GM19372 (cell line): ENCODE data around the gene TMEM127.
"Not testable (repeated sequence)": the region's sequence is repeated elsewhere in the genome, so short reads cannot be mapped to it uniquely, and the experiment has no call there.

Experiments
- ATAC-seq: cut with Tn5 transposase; IDR thresholded peaks from one replicate; pipeline ENCODE4 v1.9.1; 2021; ENCODE audit warnings: mild to moderate bottlenecking, low read depth, moderate library complexity; ENCODE audit not compliant: unreplicated experiment

TMEM127 gene

DNA sequence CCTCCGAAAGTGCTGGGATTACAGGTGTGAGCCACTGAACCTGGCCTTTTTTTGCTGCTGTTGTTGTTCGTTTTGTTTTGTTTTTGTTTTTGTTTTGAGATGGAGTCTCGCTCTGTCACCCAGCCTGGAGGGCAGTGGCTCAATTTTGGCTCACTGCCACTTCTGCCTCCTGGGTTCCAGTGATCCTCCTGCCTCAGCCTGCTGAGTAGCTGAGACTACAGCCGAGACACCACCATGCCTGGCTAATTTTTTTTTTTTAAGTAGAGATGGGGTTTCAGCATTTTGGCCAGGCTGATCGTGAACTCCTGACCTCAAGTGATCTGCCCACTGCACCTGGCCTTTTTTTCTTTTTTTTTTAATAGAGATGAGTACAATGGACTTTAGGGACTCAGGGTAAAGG is 22.0 kb downstream of the TMEM127 start:
- ATAC-seq = no peak

DNA sequence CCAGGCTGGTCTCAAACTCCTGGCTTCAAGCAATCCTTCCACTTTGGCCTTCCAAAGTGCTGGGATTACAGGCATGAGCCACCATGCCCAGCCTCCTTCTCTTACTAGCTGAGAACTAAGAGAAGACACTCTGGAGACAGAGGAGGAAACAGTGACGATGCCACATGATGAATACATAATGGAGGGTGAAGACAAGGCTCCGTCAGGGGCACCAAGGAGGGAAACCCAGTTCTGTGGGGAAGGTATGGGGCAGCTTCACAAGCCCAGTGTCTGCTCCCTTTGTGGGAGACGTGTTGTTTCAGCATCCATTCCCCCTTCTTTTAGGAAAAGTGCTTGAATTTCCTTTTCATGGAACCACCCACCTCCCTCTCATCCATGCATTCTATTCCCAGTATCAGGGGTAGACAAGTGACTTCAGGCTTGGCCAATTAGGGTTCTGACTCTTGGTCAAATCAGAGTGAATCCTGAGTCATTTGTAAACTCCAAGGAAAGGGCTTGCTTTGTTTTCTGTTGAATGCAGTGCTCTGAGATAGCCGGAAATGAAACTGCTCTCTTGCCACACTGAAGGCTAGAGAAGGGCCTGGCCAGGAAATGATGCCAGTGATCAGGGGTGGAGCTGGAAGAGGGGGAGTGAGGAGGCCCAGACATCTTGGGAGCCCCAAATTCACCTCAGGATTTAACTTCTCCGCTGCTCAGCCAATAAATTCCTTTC is 23.7 kb downstream of the TMEM127 start:
- ATAC-seq = peak; percentile 81

DNA sequence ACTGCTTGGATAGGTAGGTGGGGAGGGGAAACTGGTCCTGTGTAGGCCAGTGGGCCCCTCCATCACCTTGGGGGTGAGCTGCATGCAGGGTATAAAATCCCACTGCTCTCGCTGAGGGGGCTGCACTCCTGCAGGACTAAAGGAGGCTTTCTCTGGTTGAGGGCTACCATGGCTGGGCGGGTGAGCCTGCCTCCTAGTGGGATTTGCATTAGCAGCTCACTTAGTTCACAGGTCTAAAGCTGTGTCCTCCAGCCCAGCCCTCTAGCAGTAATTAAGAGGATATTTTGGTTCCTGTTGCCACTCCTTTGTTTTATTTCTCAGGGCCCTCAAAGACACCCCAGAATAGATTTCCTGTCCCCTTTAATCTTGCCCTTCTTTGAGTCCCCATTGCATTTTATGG is 24.6 kb downstream of the TMEM127 start:
- ATAC-seq = no peak

DNA sequence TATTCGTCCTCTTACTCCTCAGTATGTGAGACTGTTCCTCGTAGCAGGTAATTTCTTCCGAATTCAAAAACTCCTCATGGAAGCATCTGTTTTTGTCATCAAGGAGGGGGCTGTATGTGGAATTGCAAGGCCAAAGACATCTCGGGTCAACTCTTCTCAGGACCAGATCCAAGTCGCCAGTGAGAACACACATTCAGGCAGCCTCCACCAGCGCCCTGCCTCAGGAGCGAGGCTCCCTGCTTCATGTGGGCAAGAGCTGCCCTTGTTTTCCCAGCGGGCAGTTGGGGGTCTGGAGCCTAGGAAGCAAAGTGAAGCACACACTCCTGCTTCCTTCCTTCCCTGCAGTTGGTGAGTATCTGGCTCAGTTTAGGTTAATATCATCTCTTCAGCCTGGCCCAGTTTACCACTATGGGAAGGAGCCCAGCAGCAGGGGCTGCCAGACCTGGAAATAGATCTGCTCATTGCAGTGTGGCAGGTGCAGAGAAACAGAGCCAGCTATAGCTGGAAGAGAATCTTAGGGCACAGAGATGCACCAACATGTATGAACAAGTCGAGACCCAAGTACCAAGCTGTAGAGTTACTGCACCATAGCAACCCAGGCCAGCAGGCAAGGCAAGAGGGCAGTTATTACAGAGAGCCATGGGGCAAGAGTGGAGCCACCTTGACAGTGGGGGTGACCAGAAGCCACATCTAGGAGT is 25.3 kb downstream of the TMEM127 start:
- ATAC-seq = no peak

DNA sequence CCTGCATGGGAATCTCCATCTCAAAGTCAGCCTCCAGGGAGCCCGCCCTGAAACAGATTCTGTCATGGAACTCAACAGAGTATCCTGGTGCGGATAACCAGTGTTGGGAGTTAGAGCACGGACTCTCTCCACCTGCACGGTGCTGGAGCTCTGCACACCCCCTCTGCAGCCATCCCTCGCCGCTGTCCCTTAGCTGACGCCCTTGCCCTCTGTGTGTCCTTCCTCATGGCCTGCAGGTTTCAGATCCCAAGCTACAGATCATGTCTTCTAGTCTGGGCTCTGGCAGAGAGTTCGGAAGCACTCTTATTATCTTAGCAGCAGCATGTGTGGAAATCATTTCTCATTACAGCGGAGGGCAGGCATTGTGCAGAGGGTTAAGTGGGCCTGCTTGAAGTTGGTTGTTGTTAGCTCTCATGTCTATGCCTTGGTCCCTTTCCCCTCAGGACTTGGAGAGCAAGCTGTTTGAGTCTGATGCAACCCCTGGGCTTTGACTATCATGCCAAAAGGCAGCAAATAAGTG is 26.0 kb downstream of the TMEM127 start:
- no peak for ATAC-seq

DNA sequence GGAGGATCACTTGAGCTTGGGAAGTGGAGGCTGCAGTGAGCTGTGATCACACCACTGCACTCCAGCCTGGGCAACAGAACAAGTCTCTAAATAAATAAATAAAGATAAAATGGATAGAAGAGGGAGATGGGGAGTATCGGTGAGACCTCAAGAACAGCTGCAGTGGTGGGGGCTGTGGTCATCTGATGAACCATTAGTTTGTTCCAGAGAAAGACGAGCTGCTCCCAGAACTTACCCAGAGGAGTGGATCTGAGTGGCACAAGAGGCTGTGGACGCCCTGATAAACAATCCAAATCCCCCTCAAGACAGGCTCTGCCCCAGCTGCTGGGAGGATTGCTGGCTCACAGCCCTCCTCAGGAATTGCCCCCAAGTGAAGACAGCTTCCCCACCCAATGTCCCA is 26.7 kb downstream of the TMEM127 start:
- no peak for ATAC-seq

DNA sequence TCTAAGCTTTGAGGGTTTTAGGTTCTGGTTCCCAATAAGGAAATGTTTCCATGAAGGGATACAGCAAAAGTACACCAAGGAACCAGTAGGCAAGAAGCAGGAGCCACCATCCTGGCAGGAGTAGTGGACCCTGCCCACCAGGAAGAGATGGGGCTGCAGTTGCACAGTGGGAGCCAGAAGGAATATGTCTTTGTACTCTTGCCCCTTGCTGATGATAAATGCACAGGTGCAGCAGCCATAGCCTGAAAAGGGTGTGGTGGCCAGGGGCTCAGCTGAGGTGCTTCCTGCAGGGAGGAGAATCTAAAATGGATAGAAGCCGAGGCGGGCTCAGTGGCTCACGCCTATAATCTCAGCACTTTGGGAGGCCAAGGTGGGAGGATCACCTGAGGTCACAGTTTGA is 27.5 kb downstream of the TMEM127 start:
- no peak for ATAC-seq

DNA sequence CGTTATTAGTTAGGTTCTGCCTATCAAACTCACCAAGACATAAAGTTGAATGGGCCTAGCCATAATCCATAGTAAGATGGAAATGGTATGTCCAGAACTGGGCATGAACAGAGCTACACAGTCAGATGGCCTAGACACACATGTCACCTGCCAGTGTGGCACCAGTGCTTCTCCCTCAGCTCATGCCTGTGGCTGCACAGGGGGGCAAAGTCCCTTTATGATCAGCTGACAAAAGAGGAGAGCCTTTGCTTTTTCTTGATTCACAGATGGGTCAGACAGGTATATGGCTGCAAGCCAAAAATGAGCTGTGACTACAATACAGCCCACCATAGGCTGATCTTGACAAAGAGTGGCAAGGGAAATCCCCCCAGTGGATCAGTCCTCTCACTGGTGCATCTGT is 28.9 kb downstream of the TMEM127 start:
- ATAC-seq = no peak

DNA sequence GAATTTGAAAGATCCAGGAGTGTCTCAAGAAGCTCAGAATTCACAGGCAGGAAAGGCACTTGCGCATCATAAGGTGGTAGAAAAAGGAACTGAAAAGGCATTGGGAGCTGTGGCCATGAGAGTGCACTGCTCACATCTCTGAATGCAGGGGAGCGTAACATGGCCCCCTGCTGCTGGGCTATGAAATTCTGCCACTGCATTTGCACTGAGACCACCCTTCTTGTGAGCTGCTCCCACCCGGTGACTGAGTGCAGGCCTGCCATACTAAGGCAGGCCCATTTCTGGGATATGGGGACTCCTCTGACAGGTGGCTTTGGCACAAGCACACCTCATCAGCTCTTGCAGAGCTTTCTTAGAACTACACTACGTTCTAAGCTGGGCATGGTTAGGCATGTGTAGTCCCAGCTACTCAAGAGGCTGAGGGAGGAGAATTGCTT is 31.9 kb downstream of the TMEM127 start:
- peak; percentile 81 for ATAC-seq

DNA sequence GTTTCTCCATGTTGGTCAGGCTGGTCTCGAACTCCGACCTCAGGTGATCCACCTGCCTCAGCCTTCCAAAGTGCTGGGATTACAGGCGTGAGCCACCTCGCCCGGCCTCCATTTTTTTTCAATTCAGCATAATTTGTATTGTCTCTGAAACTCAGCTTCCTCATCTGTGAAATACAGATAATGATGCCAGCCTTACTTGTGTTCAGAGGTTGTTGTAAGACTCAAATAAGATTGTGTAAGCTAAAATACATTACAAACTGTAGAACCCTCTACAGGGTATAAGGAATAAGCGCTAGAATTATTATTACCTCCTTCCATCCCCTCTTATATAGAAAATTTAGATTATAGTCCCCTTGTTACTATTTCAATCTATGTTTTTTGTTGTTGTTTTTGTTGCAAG is 32.4 kb downstream of the TMEM127 start:
- ATAC-seq = no peak

DNA sequence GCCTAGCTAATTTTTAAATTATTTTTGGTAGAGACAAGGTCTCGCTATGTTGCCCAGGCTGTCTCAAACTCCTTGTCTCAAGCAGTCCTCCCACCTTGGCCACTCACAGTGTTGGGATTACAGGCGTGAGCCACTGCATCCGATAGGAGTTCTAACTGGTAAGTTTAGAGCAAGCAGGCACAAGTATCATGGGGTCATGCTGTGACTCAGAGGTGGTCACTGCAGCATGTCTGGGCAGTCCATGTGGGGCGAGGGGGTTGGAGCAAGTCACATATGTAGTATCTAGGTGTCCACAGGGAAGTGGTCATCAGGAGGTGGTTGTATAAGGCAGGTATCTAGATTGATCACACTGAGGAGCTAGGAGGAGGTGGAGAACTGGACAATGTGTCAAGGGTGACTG is 34.5 kb downstream of the TMEM127 start:
- no peak for ATAC-seq

DNA sequence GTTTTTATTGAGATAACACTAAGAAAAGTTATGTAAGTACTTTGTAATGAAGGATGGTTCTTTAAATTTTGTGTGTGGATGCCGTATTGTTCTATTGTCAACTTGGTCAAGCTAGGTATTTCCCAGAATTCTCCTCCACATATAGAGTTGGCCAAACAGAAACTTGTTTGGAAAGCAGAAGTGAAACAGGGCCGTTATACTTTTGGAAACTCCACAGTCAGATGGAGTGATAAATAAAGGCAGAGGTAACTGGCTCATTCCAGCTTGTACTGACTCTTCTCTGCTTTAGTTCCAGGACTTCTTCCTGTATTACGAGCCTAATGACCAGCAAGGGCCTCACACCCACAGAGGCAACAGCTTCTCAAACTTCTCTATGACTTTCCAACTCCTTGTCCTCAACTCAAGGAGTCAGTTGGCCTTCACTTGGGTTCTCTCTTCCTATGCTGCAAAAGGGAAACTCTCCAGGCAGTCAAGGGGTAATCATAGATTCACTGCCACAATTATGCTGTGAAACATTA is 40.7 kb downstream of the TMEM127 start:
- peak; percentile 87 for ATAC-seq

DNA sequence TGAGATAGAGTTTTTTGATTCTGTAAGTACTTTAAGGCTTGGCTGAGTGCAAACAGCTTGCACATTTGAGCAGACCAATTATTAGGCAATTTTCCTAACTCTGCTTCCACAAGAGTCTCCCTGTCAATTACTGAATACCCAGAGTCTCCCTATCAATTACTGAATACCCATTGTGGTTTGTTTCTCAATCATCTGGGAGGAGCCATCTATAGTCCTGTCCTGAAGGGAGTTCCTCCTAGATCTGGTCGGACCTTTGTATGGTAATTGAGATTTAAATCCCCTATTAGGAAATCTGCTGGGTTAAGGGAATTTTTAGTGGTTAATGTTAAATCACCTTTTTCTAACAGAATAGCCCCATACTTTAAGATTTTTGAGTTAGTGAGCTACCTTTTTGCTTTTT is 44.7 kb downstream of the TMEM127 start:
- not testable (repeated sequence) for ATAC-seq

DNA sequence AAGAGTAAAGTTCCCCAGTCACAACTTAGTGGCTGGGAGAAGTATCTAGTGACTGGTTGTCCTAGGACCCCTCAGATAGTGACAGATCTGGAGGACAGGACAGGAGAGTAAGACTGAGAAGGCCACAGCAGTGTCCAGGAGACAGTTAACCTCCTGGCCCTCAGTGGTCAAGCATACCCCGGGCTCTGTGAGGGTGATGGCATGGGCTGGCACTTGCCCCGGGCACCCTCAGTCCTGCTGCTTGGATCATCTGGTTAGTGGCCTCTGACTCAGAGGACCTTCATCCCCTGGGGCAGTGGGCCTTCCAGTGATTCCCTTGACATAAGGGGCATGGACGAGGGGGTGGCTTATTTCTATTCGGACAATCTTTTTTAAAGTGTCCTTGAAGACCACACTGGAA is 45.8 kb downstream of the TMEM127 start:
- ATAC-seq = not testable (repeated sequence)

DNA sequence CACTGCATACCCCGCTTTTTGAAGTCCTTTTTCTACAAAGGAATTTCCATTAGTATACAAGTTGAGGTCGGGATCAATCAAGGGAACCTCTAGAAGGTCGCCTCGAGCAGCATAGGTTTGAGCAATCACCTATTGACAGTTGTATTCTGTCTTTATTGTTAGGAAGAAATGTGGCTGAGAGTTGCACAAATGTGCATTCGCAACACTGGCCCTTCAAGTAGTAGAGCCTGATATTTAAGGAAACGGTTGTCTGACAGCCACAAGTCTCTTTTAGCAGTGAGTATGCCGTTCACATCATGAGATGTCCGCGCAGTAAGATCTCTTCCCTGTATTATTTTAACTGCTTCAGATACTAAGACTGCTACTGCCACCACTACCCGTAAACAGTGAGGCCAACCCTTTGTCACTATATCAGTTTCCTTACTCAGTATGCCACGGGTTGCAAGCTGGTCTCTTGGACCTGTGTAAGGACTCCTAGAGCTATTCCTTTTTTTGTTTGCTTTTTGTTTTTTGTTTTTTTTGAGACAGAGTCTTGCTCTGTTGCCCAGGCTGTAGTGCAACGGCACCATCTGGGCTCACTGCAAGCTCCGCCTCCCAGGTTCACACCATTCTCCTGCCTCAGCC is 47.2 kb downstream of the TMEM127 start:
- ATAC-seq = no peak

DNA sequence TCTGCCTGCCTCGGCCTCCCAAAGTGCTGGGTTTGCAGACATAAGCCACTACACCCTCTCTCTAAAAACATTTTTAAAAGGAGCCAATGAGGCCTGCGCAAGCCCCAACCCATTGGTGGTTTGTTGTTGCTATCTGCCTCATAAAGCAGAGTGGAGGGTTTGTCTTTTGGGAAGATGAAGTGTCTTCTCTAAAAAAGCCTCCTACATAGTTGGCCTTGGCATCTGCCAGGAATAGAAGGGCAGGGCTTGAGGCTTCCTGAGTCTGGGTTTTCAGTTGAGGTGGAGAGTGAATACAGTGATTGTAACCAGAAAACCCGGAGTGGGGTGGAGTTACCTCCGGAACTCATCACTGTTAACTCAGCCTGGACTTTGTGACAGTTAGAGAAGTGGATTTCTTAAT is 51.2 kb downstream of the TMEM127 start:
- no peak for ATAC-seq

DNA sequence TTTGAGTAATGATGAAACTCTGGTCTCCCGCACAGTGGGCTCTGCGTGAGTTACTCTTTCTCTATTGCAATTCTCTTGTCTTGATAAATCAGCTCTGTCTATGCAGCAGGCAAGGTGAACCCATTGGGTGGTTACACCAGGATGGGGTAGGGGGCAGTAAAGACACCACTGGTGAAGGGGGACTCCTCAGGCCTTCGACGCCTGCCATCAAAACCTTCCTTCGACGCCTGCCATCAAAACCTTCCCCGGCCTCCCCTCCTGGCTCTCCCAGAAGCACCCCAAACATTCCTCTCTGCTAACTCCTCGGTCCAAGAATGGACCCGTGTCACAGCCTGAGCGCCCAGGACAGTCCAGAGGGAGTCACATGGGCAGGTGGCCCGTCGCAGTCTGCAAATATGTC is 52.4 kb downstream of the TMEM127 start:
- no peak for ATAC-seq

DNA sequence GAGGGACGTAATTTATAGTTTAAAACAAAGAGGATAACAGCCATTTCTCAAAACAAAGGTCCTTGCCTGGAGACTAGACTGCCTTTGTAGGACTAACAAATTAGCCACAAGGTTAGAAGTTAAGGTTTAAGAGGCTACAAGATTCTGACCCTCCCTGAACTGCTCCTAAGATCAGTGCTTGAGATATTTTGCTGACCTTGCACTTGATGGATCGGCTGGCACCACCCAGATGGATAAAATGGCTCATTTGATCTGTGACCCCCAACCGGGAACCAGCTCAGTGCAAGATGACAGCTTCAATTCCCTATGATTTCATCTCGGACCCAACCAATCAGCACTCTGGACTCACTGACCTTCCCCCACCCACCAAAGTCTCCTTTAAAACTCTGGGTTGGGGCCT is 53.5 kb downstream of the TMEM127 start:
- no peak for ATAC-seq

DNA sequence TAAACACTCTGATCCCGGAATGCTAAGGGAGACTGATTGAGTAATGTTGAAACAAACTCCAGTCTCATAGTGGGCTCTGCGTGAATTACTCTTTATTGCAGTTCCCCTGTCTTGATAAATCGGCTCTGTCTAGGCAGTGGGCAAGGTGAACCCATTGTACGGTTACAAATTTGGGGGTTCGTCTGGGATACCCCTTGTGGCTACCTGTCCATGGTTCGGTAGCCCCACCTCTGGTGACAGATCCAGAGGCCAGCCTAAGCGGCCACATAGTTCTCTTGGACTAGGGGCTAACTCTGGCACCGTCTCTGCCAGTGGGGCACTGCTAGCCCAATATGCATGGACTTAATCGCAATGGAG is 56.1 kb downstream of the TMEM127 start:
- ATAC-seq = no peak

DNA sequence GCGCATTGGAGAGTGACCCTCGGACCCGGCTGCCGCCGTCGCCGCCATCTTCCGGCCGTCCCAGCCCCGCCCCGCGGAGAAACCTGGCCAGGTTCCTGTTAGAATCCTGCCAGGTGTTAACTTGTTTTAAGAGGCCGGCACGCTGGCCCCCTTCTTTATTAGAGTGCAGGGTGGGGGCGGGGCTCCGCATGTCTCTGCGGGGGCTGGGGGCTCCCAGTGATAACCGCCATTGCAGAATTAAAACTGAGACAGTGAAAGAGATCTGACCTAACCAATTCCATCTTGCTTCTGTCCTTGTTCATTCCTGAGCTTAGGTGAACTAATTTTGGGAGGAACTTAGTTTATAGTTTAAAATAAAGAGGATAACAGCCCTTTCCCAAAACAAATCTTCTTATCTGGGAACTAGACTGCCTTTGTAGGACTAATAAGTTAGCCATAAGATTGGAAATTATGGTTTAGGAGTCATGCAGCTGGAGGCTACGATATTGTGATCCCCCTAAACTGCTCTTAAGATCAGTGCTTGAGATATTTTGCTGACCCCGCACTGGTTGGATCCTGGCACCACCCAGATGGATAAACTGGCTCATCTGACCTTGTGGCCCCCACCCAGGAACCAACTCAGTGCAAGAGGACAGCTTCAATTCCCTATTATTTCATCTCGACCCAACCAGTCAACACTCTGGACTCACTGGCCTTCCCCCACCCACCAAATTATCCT is 56.6 kb downstream of the TMEM127 start:
- no peak for ATAC-seq
